Liver (tissue), 9 donors: ENCODE data around the gene MEP1B. TPM values are rescaled to one million over a fixed set of nuclear protein-coding genes. Genes with fewer than 3 reads are reported as not detected.

Source experiments
- DNase-seq: peaks from one replicate; pipeline ENCODE4 v3.0.0-alpha.2; 2017; ENCODE audit warnings: low spot score
- H3K27ac ChIP-seq, 2 donors: one replicate each; pipeline ENCODE4 v1.7.0; 2013; ENCODE audit warnings: inconsistent platforms in 2 of 2, low read length in 2 of 2, control low read depth in 1 of 2, low read depth in 1 of 2, mild to moderate bottlenecking in 1 of 2
- H3K27me3 ChIP-seq, 4 donors: one replicate each; pipeline versions ENCODE4 v1.6.1 to v1.7.0; 2013; ENCODE audit warnings: low read length in 3 of 4, inconsistent platforms in 1 of 4, mild to moderate bottlenecking in 1 of 4, moderate library complexity in 1 of 4; ENCODE audit not compliant: control insufficient read depth in 4 of 4, insufficient read depth in 4 of 4
- H3K36me3 ChIP-seq, 4 donors: one replicate each; pipeline versions ENCODE4 v1.6.1 to v1.7.0; 2013; ENCODE audit warnings: low read length in 3 of 4, mild to moderate bottlenecking in 3 of 4, low read depth in 1 of 4, moderate library complexity in 1 of 4; ENCODE audit not compliant: control insufficient read depth in 4 of 4, insufficient read depth in 3 of 4
- H3K4me1 ChIP-seq, 4 donors: one replicate each; pipeline versions ENCODE4 v1.6.1 to v1.7.0; 2013; ENCODE audit warnings: low read length in 3 of 4, mild to moderate bottlenecking in 3 of 4, moderate library complexity in 1 of 4; ENCODE audit not compliant: control insufficient read depth in 4 of 4, insufficient read depth in 4 of 4
- H3K4me3 ChIP-seq, 3 donors: one replicate each; pipeline versions ENCODE4 v1.6.1 to v1.7.0; 2013; ENCODE audit warnings: low read length in 3 of 3, control low read depth in 1 of 3, low read depth in 1 of 3, mild to moderate bottlenecking in 1 of 3
- H3K9ac ChIP-seq, 2 donors: one replicate each; pipeline ENCODE4 v1.7.0; 2013; ENCODE audit warnings: low read length in 2 of 2, mild to moderate bottlenecking in 2 of 2, moderate library complexity in 2 of 2, control low read depth in 1 of 2, low read depth in 1 of 2
- H3K9me3 ChIP-seq, 4 donors: one replicate each; pipeline versions ENCODE4 v1.6.1 to v1.7.0; 2013; ENCODE audit warnings: low read length in 3 of 4; ENCODE audit not compliant: control insufficient read depth in 4 of 4
- EGR1 ChIP-seq, 2 donors: IDR thresholded peaks; 2 replicates each; pipeline ENCODE4 v1.6.1; 2016 to 2018; ENCODE audit warnings: antibody characterized with exemption in 2 of 2, low read depth in 2 of 2
- FOXA1 ChIP-seq: IDR thresholded peaks from 2 replicates; pipeline ENCODE4 v1.6.1; 2016; ENCODE audit warnings: antibody characterized with exemption
- GABPA ChIP-seq, 2 donors: IDR thresholded peaks in 1 of 2; conservative IDR thresholded peaks in 1 of 2; 2 replicates each; pipeline ENCODE4 v1.6.1; 2016; ENCODE audit warnings: antibody characterized with exemption in 2 of 2, mild to moderate bottlenecking in 1 of 2, moderate library complexity in 1 of 2
- HNF4A ChIP-seq, 2 donors: conservative IDR thresholded peaks; 2 replicates each; pipeline ENCODE4 v1.6.1; 2016; ENCODE audit warnings: antibody characterized with exemption in 2 of 2, mild to moderate bottlenecking in 2 of 2
- HNF4G ChIP-seq: IDR thresholded peaks from 2 replicates; pipeline ENCODE4 v1.6.1; 2016; ENCODE audit warnings: antibody characterized with exemption
- JUND ChIP-seq, 2 donors: IDR thresholded peaks; 2 replicates each; pipeline ENCODE4 v1.6.1; 2016; ENCODE audit warnings: antibody characterized with exemption in 2 of 2
- NR2F2 ChIP-seq: IDR thresholded peaks from 2 replicates; pipeline ENCODE4 v1.6.1; 2016; ENCODE audit warnings: antibody characterized with exemption
- RAD21 ChIP-seq, 2 donors: IDR thresholded peaks; 2 replicates each; pipeline ENCODE4 v1.6.1; 2016; ENCODE audit warnings: antibody characterized with exemption in 2 of 2, mild to moderate bottlenecking in 2 of 2
- RXRA ChIP-seq, 2 donors: IDR thresholded peaks; 2 replicates each; pipeline ENCODE4 v1.6.1; 2017 to 2018; ENCODE audit warnings: antibody characterized with exemption in 2 of 2, mild to moderate bottlenecking in 1 of 2
- SP1 ChIP-seq: IDR thresholded peaks from 2 replicates; pipeline ENCODE4 v1.6.1; 2018; ENCODE audit warnings: antibody characterized with exemption, mild to moderate bottlenecking
- TAF1 ChIP-seq: conservative IDR thresholded peaks from 2 replicates; pipeline ENCODE4 v1.6.1; 2016; ENCODE audit warnings: antibody characterized with exemption, mild to moderate bottlenecking
- YY1 ChIP-seq: IDR thresholded peaks from 2 replicates; pipeline ENCODE4 v1.6.1; 2016; ENCODE audit warnings: antibody characterized with exemption, mild to moderate bottlenecking
- WGBS: extraction: QIAGEN DNeasy Blood & Tissue Kit; methylation state at CpG from one replicate; pipeline ENCODE4 v1.1.7; 2013; 5-methylcytosine and 5-hydroxymethylcytosine counted together
- polyA plus RNA-seq, 2 donors: library from polyadenylated mRNA; stranded (reverse) in 1 of 2; unstranded in 1 of 2; fragments of 200-250 nt in 1 of 2; fragments of >200 nt in 1 of 2; fragmentation: Nextera tagmentation in 1 of 2; extraction: Ambion mirVana in 1 of 2; gene quantifications; one replicate each; pipeline versions ENCODE4 v1.2.1 to v1.2.3, GENCODE V29; 2013 to 2015
- total RNA-seq, 2 donors: library from RNA; depleted of rRNA; stranded (reverse); fragments of >200 nt; gene quantifications; one replicate each; pipeline ENCODE4 v1.2.3, GENCODE V29; 2014
- TF ChIP-seq, protein P1 (sequence below): IDR thresholded peaks from 2 replicates; pipeline ENCODE4 v1.6.1; 2016; ENCODE audit warnings: antibody characterized with exemption
- TF ChIP-seq, protein P2 (sequence below): IDR thresholded peaks from 2 replicates; pipeline ENCODE4 v1.6.1; 2016; ENCODE audit warnings: antibody characterized with exemption
- TF ChIP-seq, protein P3 (sequence below): IDR thresholded peaks from 2 replicates; pipeline ENCODE4 v1.6.1; 2016; ENCODE audit warnings: antibody characterized with exemption, mild to moderate bottlenecking
- TF ChIP-seq, protein P4 (sequence below): IDR thresholded peaks from 2 replicates; pipeline ENCODE4 v1.6.1; 2016; ENCODE audit warnings: antibody characterized with exemption
- TF ChIP-seq, protein P5 (sequence below): fragments of 150-350 bp; IDR thresholded peaks from 2 replicates; pipeline ENCODE4 v1.5.1; 2017; ENCODE audit warnings: improper control_type of control experiment, low read depth, low read length; ENCODE audit not compliant: missing input control
- donor health status: healthy.
- donor health status: healthy.
- donor health status: healthy.
- donor health status: healthy.
- donor health status: healthy.

MEP1B gene
- total and polyA plus RNA-seq, 4 donors = 0.08 to 0.11 (median 0.09) TPM; not detected in 1

DNA sequence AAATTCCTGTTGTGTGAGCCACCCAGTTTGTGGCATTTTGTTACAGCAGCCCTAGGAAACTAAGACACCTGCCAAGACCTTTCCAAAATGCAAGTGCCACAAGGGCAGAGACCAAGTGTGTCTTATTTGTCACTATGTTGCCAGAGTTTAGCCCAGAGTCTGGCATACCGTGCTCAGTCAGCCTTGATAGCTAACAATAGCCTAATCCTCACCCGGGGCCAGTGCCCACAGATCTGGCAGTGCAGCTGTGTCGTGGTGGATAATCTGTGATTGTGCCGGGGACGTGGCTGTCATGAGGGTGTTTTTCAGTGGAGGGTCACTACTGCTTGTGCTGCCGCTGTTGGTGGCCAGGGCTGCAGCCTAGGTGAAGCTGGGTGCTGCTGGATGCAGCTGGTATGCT lies 53.5 kb downstream of the MEP1B start:
- TF ChIP-seq EGR1 (IDR thresholded peaks at IDR 0.05; ENCODE audit: low read depth in 2 of 2) (no peak), RXRA (IDR thresholded peaks at IDR 0.05) (no peak), TAF1 (no peak), RAD21 (IDR thresholded peaks at IDR 0.05) (no peak), YY1 (no peak), HNF4G (no peak), NR2F2 (no peak)
- TF ChIP-seq, protein P1, sequence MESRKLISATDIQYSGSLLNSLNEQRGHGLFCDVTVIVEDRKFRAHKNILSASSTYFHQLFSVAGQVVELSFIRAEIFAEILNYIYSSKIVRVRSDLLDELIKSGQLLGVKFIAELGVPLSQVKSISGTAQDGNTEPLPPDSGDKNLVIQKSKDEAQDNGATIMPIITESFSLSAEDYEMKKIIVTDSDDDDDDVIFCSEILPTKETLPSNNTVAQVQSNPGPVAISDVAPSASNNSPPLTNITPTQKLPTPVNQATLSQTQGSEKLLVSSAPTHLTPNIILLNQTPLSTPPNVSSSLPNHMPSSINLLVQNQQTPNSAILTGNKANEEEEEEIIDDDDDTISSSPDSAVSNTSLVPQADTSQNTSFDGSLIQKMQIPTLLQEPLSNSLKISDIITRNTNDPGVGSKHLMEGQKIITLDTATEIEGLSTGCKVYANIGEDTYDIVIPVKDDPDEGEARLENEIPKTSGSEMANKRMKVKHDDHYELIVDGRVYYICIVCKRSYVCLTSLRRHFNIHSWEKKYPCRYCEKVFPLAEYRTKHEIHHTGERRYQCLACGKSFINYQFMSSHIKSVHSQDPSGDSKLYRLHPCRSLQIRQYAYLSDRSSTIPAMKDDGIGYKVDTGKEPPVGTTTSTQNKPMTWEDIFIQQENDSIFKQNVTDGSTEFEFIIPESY = no peak
- TF ChIP-seq, protein P2, sequence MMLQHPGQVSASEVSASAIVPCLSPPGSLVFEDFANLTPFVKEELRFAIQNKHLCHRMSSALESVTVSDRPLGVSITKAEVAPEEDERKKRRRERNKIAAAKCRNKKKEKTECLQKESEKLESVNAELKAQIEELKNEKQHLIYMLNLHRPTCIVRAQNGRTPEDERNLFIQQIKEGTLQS = no peak
- TF ChIP-seq, protein P3, sequence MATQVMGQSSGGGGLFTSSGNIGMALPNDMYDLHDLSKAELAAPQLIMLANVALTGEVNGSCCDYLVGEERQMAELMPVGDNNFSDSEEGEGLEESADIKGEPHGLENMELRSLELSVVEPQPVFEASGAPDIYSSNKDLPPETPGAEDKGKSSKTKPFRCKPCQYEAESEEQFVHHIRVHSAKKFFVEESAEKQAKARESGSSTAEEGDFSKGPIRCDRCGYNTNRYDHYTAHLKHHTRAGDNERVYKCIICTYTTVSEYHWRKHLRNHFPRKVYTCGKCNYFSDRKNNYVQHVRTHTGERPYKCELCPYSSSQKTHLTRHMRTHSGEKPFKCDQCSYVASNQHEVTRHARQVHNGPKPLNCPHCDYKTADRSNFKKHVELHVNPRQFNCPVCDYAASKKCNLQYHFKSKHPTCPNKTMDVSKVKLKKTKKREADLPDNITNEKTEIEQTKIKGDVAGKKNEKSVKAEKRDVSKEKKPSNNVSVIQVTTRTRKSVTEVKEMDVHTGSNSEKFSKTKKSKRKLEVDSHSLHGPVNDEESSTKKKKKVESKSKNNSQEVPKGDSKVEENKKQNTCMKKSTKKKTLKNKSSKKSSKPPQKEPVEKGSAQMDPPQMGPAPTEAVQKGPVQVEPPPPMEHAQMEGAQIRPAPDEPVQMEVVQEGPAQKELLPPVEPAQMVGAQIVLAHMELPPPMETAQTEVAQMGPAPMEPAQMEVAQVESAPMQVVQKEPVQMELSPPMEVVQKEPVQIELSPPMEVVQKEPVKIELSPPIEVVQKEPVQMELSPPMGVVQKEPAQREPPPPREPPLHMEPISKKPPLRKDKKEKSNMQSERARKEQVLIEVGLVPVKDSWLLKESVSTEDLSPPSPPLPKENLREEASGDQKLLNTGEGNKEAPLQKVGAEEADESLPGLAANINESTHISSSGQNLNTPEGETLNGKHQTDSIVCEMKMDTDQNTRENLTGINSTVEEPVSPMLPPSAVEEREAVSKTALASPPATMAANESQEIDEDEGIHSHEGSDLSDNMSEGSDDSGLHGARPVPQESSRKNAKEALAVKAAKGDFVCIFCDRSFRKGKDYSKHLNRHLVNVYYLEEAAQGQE = no peak
- TF ChIP-seq, protein P4, sequence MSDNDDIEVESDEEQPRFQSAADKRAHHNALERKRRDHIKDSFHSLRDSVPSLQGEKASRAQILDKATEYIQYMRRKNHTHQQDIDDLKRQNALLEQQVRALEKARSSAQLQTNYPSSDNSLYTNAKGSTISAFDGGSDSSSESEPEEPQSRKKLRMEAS = no peak
- H3K9ac ChIP-seq = no peak overlapping the region
- WGBS = 96% methylated on average over 6 of the region's 6 CpGs
- DNase-seq = no peak
- no peak overlapping the region for H3K4me3 ChIP-seq
- no peaks in the 10 kb centered on the region for H3K36me3 ChIP-seq
- no peak overlapping the region for H3K27ac ChIP-seq
- no peaks in the 10 kb centered on the region for H3K27me3 ChIP-seq
- H3K4me1 ChIP-seq = no peaks in the 10 kb centered on the region
- no peaks in the 10 kb centered on the region for H3K9me3 ChIP-seq

DNA sequence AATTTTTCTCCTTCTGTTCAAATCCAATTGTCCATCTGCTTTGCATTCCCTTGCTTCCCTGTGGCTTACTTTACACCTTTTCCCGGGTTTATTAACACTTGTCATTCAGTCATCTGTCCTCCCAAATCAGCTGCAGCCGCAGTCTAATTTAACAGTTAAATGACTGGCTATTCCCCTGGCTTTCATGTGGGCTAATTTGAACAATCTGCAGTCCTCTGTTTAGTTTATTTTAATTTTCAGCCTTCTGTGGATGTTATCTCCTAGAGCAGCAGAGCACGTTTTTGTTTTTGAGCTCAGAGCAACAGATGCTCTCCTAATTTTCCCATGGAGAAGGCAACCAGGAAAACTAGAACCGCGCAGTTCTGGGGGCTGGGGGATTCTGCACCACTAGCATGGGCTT lies 55.0 kb downstream of the MEP1B start:
- DNase-seq = no peak
- Histone ChIP-seq H3K9me3 (no peaks in the 10 kb centered on the region), H3K27me3 (no peaks in the 10 kb centered on the region), H3K9ac (no peak overlapping the region), H3K27ac (no peak overlapping the region), H3K4me3 (no peak overlapping the region), H3K4me1 (no peaks in the 10 kb centered on the region), H3K36me3 (no peaks in the 10 kb centered on the region)
- WGBS = 83% methylated on average over 5 of the region's 5 CpGs
- no peak for TF ChIP-seq SP1
- no peak for TF ChIP-seq NR2F2
- TF ChIP-seq, protein P5, sequence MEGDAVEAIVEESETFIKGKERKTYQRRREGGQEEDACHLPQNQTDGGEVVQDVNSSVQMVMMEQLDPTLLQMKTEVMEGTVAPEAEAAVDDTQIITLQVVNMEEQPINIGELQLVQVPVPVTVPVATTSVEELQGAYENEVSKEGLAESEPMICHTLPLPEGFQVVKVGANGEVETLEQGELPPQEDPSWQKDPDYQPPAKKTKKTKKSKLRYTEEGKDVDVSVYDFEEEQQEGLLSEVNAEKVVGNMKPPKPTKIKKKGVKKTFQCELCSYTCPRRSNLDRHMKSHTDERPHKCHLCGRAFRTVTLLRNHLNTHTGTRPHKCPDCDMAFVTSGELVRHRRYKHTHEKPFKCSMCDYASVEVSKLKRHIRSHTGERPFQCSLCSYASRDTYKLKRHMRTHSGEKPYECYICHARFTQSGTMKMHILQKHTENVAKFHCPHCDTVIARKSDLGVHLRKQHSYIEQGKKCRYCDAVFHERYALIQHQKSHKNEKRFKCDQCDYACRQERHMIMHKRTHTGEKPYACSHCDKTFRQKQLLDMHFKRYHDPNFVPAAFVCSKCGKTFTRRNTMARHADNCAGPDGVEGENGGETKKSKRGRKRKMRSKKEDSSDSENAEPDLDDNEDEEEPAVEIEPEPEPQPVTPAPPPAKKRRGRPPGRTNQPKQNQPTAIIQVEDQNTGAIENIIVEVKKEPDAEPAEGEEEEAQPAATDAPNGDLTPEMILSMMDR = no peak
- TF ChIP-seq HNF4G = no peak
- no peak for TF ChIP-seq JUND (IDR thresholded peaks at IDR 0.05)
- no peak for TF ChIP-seq YY1
- TF ChIP-seq, protein P4 = no peak
- no peak for TF ChIP-seq RXRA (IDR thresholded peaks at IDR 0.05)
- no peak for TF ChIP-seq GABPA (IDR thresholded peaks at IDR 0.05 in 1 of 2, conservative IDR thresholded peaks at IDR 0.05 in 1 of 2)
- TF ChIP-seq TAF1 = no peak
- TF ChIP-seq EGR1 (IDR thresholded peaks at IDR 0.05; ENCODE audit: low read depth in 2 of 2) = no peak
- TF ChIP-seq FOXA1 = no peak
- TF ChIP-seq, protein P3 = no peak
- no peak for TF ChIP-seq HNF4A (conservative IDR thresholded peaks at IDR 0.05)
- TF ChIP-seq, protein P1 = no peak
- no peak for TF ChIP-seq RAD21 (IDR thresholded peaks at IDR 0.05)
- TF ChIP-seq, protein P2 = no peak
